Breast epithelium (tissue), 3 donors: ENCODE results near the gene SLC31A1.

Source experiments
- POLR2A ChIP-seq: fragments of 450-650 bp; IDR thresholded peaks from one replicate; pipeline ENCODE4 v1.6.1; 2016; ENCODE audit warnings: antibody characterized with exemption, mild to moderate bottlenecking, moderate library complexity
- POLR2AphosphoS5 ChIP-seq, 3 donors: sonication (generic); formaldehyde crosslinking; IDR thresholded peaks; one replicate each; pipeline ENCODE4 v1.6.1; 2017; ENCODE audit warnings: antibody characterized with exemption in 3 of 3
- TF ChIP-seq, protein P1 (sequence below), 3 donors: fragments of 450-650 bp; IDR thresholded peaks; one replicate each; pipeline ENCODE4 v1.5.1; 2016 to 2017; ENCODE audit warnings: antibody characterized with exemption in 3 of 3, mild to moderate bottlenecking in 3 of 3, moderate library complexity in 3 of 3

DNA sequence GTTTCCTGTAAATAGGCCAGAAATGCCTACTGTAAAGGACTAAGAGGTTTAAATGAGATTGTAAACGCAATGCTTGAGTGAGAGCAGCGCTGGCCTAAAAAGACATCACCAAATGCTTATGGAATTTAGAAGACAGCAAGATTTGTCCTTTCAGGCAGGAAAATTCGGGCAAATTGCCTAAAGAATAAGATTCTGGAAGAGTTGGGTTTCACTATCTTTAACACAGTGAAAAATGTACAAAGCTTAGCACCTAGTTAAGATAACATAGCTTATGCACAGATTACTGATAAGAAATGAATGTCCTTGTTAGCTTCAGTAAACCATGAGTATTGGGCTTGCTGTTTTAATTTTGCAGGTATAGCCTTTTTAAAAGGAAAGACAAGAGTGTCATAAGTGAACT, 4.9 kb upstream of the SLC31A1 start:
- TF ChIP-seq, protein P1, sequence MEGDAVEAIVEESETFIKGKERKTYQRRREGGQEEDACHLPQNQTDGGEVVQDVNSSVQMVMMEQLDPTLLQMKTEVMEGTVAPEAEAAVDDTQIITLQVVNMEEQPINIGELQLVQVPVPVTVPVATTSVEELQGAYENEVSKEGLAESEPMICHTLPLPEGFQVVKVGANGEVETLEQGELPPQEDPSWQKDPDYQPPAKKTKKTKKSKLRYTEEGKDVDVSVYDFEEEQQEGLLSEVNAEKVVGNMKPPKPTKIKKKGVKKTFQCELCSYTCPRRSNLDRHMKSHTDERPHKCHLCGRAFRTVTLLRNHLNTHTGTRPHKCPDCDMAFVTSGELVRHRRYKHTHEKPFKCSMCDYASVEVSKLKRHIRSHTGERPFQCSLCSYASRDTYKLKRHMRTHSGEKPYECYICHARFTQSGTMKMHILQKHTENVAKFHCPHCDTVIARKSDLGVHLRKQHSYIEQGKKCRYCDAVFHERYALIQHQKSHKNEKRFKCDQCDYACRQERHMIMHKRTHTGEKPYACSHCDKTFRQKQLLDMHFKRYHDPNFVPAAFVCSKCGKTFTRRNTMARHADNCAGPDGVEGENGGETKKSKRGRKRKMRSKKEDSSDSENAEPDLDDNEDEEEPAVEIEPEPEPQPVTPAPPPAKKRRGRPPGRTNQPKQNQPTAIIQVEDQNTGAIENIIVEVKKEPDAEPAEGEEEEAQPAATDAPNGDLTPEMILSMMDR (IDR thresholded peaks at IDR 0.05), result no peak
- TF ChIP-seq POLR2A (no peak), POLR2AphosphoS5 (IDR thresholded peaks at IDR 0.05) (no peak)
